ENCODE data around the gene MSH5. TPM values are rescaled to one million over a fixed set of nuclear protein-coding genes. Genes with fewer than 3 reads are reported as not detected.

Gene MSH5
- total and polyA plus RNA-seq, 9 of the 15 experiments (the other 6 are each of a cell fraction or from before 2014, with no cell fraction given) = 12.5 to 104 (median 46.6) TPM

GRCh38 chr6:31727034-31727716 is 12.6 kb upstream of the MSH5 start:
- Histone ChIP-seq H3K9me1 (ENCODE audit: control insufficient read depth, insufficient read depth, low read length) (peaks cover 5% of the 10 kb centered on the region), H2AFZ (ENCODE audit: low read depth, low read length) (peak overlapping the region; percentile 71), H3K27ac (ENCODE audit: extremely low read depth, low read depth, low read length) (peak overlapping the region; percentile 64), H3K4me3 (no peak overlapping the region), H3K9me3 (replicated peaks; ENCODE audit: control insufficient read depth, insufficient read depth, low read depth, low read length) (no peaks in the 10 kb centered on the region), H3K27me3 (ENCODE audit: control insufficient read depth in 2 of 2, insufficient read depth in 2 of 2, low read length in 2 of 2) (no peaks in the 10 kb centered on the region), H3K9ac (ENCODE audit: insufficient read depth in 1 of 2, low read depth in 2 of 2, low read length in 2 of 2) (peak overlapping the region; percentile 38 to 82), H4K20me1 (replicated peaks; ENCODE audit: control insufficient read depth, insufficient read depth, low read length) (no peaks in the 10 kb centered on the region), H3K79me2 (ENCODE audit: control insufficient read depth, insufficient read depth, low read length) (peaks cover 19% of the 10 kb centered on the region; the same call in 2 of the 3 replicates), H3K4me2 (ENCODE audit: insufficient read depth, low read length) (peak overlapping the region; percentile 37), H3K36me3 (ENCODE audit: control insufficient read depth, insufficient read depth, low read length) (peaks cover 47% of the 10 kb centered on the region), H3K4me1 (replicated peaks in 1 of 2; ENCODE audit: control insufficient read depth in 2 of 2, insufficient read depth in 2 of 2, low read length in 2 of 2) (peaks cover 46 to 70% of the 10 kb centered on the region in 2 experiments)
- intact Hi-C loops (cut with micrococcal nuclease) (no loop called here), in situ Hi-C loops (cut with MboI) (no loop called here)
- no TSS peak for BruUV-seq (replicated peaks)
- FAIRE-seq (no peak), DNase-seq (ENCODE audit: extremely low read depth in 1 of 4, low spot score in 3 of 4) (peak in 1 of 4 experiments; percentile 72), ATAC-seq (no peak)
- 38% methylated on average over 7 of the region's 7 CpGs for WGBS (ENCODE audit: insufficient coverage, low coverage, missing lambda C conversion rate)
- ChIA-PET POLR2A (interaction anchor here (0.5 to 15.0 kb wide), 22 partner anchors 8 to 377 kb away, joined by 3 to 236 read pairs (median 3); partner anchors contain the start of genes ABHD16A, BAG6, C6orf47 and CLIC1), CTCF (ENCODE audit: low intra/inter-chr PET ratio) (no interaction called here)
- TF ChIP-seq PBX2 (CRISPR knock-in tag; IDR thresholded peaks at IDR 0.05; ENCODE audit: low read depth) (no peak; the same call in 1 of the 2 replicates), PBX2 (tag; conservative IDR thresholded peaks at IDR 0.05; ENCODE audit: low read depth) (peak; percentile 81; the same call in 1 of the 2 replicates), MYC (IDR thresholded peaks at IDR 0.05; ENCODE audit: low read depth, low read length) (no peak), MYC (CRISPR knock-in tag; IDR thresholded peaks at IDR 0.05; ENCODE audit: borderline replicate concordance, low read depth) (peak; percentile 66; the same call in 1 of the 2 replicates), MTA1 (IDR thresholded peaks at IDR 0.05; ENCODE audit: borderline replicate concordance) (no peak), MLLT1 (IDR thresholded peaks at IDR 0.05) (peak in 1 of 2 experiments; percentile 61; a peak in 1 of 4 replicates), OTX1 (CRISPR knock-in tag; IDR thresholded peaks at IDR 0.05) (peak; percentile 9; the same call in 1 of the 2 replicates), FOXK1 (CRISPR knock-in tag; IDR thresholded peaks at IDR 0.05; ENCODE audit: borderline replicate concordance) (peak; percentile 40; the same call in 1 of the 2 replicates), NFE2 (IDR thresholded peaks at IDR 0.05; ENCODE audit: low read depth) (peak; percentile 75), HCFC1 (IDR thresholded peaks at IDR 0.05; ENCODE audit: low read depth, low read length) (peak; percentile 23; the same call in 1 of the 2 replicates), NR2C1 (IDR thresholded peaks at IDR 0.05) (no peak), NR2C1 (tag; IDR thresholded peaks at IDR 0.05) (peak; percentile 9; the same call in 1 of the 2 replicates), ELF4 (CRISPR knock-in tag; IDR thresholded peaks at IDR 0.05) (0 out of 2 replicates have a peak, but pooled peaks have one; percentile 19), CREB3 (tag; conservative IDR thresholded peaks at IDR 0.05; ENCODE audit: low read depth) (peak; percentile 71), PHF8 (IDR thresholded peaks at IDR 0.05; ENCODE audit: borderline replicate concordance, low read length) (peak; percentile 24; the same call in 1 of the 2 replicates)
